ENCODE results near the gene REXO5. TPM values are rescaled to one million over a fixed set of nuclear protein-coding genes. Genes with fewer than 3 reads are reported as not detected.
A peak's percentile ranks its signal among the peaks of the same experiment; 100 is the strongest.

The REXO5 gene
- total and polyA plus RNA-seq, 8 donors, result 4.7 to 31.7 (median 7.2) TPM

DNA sequence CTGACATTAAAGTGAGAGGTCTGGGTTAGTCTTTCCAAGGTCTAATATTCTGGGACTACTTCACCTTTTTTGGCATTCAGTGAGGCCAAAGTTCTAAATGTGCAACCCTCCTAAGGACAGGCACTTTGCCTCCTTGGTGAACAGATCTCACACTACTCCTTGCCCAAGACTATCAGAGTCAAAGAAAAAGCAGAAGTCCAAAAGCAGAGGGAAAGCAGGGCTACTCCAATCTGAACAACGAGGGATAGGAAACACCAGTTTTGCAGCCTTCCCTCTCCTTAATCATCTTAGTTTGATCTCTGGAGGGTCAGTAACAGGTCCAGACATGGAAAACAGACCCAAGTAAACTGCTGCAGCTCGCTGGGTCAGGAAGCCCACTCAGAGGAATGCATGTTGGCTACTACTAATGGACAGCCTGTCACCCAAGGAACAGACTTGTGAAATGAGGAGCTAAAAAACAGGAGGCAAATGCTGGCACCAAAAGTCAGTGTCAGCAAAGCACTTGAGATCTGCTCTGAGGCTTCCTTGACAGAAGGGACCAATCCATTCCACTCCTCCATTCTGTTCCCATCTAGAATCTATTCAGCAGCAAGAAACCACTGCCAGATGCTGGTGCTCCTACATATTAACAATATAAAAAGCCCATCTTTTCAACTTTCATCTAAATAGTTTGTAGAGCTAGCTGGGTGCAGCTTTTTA is 63.9 kb downstream of the REXO5 start:
- Histone ChIP-seq H3K36me3 (no peaks in the 10 kb centered on the region), H3K4me1 (peaks cover 63 to 100% (median 90%) of the 10 kb centered on the region in 4 donors), H3K4me3 (no peak overlapping the region), H3K27ac (peak overlapping the region; percentile 9 to 79 (median 41)), H3K27me3 (no peaks in the 10 kb centered on the region), H3K9me3 (no peaks in the 10 kb centered on the region)
- no peak for DNase-seq
- whole genome bisulfite sequencing, 5 donors, result 38 to 72% (median 63%) methylated on average over 2 of the region's 2 CpGs
- intact Hi-C loops (cut with DNase I; ENCODE audit: low total_unique reads), result no loop called here
- no peak for TF ChIP-seq POLR2A (IDR thresholded peaks at IDR 0.05)
- TF ChIP-seq, protein P1, sequence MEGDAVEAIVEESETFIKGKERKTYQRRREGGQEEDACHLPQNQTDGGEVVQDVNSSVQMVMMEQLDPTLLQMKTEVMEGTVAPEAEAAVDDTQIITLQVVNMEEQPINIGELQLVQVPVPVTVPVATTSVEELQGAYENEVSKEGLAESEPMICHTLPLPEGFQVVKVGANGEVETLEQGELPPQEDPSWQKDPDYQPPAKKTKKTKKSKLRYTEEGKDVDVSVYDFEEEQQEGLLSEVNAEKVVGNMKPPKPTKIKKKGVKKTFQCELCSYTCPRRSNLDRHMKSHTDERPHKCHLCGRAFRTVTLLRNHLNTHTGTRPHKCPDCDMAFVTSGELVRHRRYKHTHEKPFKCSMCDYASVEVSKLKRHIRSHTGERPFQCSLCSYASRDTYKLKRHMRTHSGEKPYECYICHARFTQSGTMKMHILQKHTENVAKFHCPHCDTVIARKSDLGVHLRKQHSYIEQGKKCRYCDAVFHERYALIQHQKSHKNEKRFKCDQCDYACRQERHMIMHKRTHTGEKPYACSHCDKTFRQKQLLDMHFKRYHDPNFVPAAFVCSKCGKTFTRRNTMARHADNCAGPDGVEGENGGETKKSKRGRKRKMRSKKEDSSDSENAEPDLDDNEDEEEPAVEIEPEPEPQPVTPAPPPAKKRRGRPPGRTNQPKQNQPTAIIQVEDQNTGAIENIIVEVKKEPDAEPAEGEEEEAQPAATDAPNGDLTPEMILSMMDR (IDR thresholded peaks at IDR 0.05), result no peak
- TF ChIP-seq POLR2AphosphoS5 (IDR thresholded peaks at IDR 0.05), result no peak
- no peak for TF ChIP-seq EP300 (IDR thresholded peaks at IDR 0.05)

DNA sequence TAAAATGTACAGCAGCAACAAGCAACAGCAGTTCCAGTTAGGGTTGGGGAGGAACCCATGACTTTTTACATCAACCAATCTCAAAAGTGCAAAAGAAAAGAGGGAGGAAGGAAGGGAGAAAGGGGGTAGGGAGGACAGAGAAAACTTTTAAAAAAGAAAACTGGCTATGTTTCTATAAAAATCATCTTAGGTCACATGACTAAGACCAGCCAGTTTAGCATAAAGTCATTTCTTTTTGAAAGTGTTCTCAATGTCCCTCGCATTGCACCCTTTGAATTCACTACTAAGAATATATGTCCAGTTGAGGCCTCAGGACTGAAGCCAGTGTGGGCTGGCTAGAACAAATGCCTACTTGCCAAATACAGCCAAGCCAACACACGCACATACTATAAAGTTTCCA is 64.9 kb downstream of the REXO5 start:
- no peak for DNase-seq
- peak overlapping the region in 4 of 5 donors; percentile 34 to 79 (median 58) for H3K27ac ChIP-seq
- TF ChIP-seq, protein P1 (IDR thresholded peaks at IDR 0.05), result no peak
- no peak for TF ChIP-seq POLR2AphosphoS5 (IDR thresholded peaks at IDR 0.05)
- TF ChIP-seq EP300 (IDR thresholded peaks at IDR 0.05), result no peak
- TF ChIP-seq POLR2A (IDR thresholded peaks at IDR 0.05), result no peak
- WGBS, 5 donors, result 20 to 75% (median 44%) methylated on average over 2 of the region's 2 CpGs
- intact Hi-C loops (cut with DNase I; ENCODE audit: low total_unique reads), result no loop called here
- H3K4me1 ChIP-seq, result peaks cover 56 to 97% (median 85%) of the 10 kb centered on the region in 4 donors
- no peaks in the 10 kb centered on the region for H3K36me3 ChIP-seq
- no peak overlapping the region for H3K4me3 ChIP-seq
- H3K27me3 ChIP-seq, result no peaks in the 10 kb centered on the region
- no peaks in the 10 kb centered on the region for H3K9me3 ChIP-seq

DNA sequence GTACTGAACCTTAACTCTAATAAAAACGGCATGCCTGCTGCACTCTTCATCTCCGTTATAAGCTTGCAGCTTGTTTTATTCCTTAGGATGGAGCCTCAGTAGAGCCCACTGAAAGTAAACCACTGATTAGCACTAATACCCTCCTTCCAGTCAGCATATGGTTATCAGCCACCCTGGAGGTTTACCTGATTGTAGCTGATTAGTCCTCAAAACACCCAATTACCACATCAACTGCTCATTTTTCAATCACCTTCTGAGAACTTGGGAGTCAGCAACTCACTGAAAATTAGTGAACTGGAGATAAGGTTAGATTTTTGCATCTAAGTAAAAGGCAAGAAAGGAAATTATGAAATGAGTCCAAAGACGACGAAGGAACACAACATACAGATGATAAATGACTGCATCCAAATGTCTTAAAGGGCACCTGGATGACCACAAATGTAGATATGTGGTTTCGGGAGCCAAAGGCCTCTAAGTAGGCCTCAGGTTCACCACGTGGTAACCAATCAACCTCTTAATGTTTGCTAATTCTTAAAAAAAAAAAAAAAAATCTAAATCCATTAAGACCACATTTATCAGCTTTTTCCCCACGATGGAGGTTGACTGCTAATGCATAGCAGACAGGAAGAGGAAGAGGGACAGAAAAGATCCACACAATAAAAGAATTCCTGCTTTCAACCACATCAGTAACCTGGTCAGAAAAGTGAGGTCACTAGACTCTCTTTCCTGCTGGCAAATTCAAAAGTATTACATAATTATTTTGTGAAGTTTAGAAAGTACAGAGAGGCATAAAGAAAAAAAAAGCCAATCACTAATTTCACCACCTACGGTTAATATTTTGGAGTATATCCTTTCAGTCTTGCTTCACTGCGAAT is 65.9 kb downstream of the REXO5 start:
- intact Hi-C loops (cut with DNase I; ENCODE audit: low total_unique reads), result no loop called here
- no peak for TF ChIP-seq POLR2A (IDR thresholded peaks at IDR 0.05)
- TF ChIP-seq POLR2AphosphoS5 (IDR thresholded peaks at IDR 0.05), result no peak
- no peak for TF ChIP-seq EP300 (IDR thresholded peaks at IDR 0.05)
- H3K36me3 ChIP-seq, result no peaks in the 10 kb centered on the region
- no peaks in the 10 kb centered on the region for H3K9me3 ChIP-seq
- H3K4me1 ChIP-seq, result peaks cover 49 to 88% (median 76%) of the 10 kb centered on the region in 4 donors
- WGBS, 5 donors, result 59 to 76% (median 64%) methylated on average over 9 of the region's 9 CpGs
- peak overlapping the region in 4 of 5 donors; percentile 34 to 79 (median 58) for H3K27ac ChIP-seq
- no peak for DNase-seq
- no peak overlapping the region for H3K4me3 ChIP-seq
- no peaks in the 10 kb centered on the region for H3K27me3 ChIP-seq

DNA sequence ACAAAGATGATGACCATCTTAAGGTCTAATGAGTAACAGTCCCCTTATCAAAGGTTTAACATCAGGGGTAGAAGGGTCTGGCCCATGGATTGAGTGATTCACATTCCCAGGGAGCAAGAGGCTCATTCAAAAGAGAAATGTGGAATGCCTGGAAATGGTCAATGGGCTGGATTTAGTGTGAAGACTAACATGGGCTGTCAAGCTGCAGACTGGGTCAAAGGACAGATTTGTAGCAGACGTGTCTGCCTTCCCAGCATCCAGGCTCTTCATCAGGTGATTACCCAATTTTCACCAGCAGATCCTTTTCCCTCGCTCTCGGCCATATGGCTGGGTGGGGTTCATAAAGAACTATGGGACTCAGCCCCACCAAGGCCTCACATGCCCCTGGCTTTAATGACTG is 67.0 kb downstream of the REXO5 start:
- no peak for DNase-seq
- Histone ChIP-seq H3K9me3 (no peaks in the 10 kb centered on the region), H3K36me3 (no peaks in the 10 kb centered on the region), H3K27me3 (no peaks in the 10 kb centered on the region), H3K4me3 (no peak overlapping the region), H3K4me1 (peaks cover 43 to 86% (median 70%) of the 10 kb centered on the region in 4 donors), H3K27ac (peak overlapping the region in 2 of 5 donors; percentile 6 to 79)
- WGBS, 5 donors, result 90 to 98% (median 96%) methylated on average over 3 of the region's 3 CpGs
- intact Hi-C loops (cut with DNase I; ENCODE audit: low total_unique reads), result no loop called here
- TF ChIP-seq POLR2A (IDR thresholded peaks at IDR 0.05), result no peak
- no peak for TF ChIP-seq EP300 (IDR thresholded peaks at IDR 0.05)
- TF ChIP-seq, protein P1 (IDR thresholded peaks at IDR 0.05), result no peak
- no peak for TF ChIP-seq POLR2AphosphoS5 (IDR thresholded peaks at IDR 0.05)

Data from stomach (tissue), 9 donors.